Hepatocyte (in vitro differentiated cells): ENCODE data around the gene PLAC8. TPM values are rescaled to one million over a fixed set of nuclear protein-coding genes. Genes with fewer than 3 reads are reported as not detected.

Experiments
- DNase-seq: peaks from one replicate; pipeline ENCODE4 v3.0.0-alpha.2; 2016; ENCODE audit warnings: low spot score
- H2AFZ ChIP-seq: fragments of 200-600 bp; sonication (generic); 2 replicates; pipeline ENCODE4 v1.6.0; 2016; ENCODE audit warnings: antibody characterized with exemption, mild to moderate bottlenecking
- H3K27ac ChIP-seq: fragments of 200-600 bp; sonication (generic); 2 replicates; pipeline ENCODE4 v1.5.1; 2016; ENCODE audit warnings: mild to moderate bottlenecking
- H3K27me3 ChIP-seq: fragments of 200-600 bp; sonication (generic); 2 replicates; pipeline ENCODE4 v1.6.1; 2016
- H3K36me3 ChIP-seq: fragments of 200-600 bp; sonication (generic); replicated peaks from 2 replicates; pipeline ENCODE4 v1.5.1; 2016; ENCODE audit warnings: low read depth; ENCODE audit not compliant: insufficient read depth
- H3K4me1 ChIP-seq: fragments of 200-600 bp; sonication (generic); 2 replicates; pipeline ENCODE4 v1.5.1; 2016; ENCODE audit warnings: mild to moderate bottlenecking, moderate library complexity; ENCODE audit not compliant: insufficient read depth
- H3K4me2 ChIP-seq: fragments of 200-600 bp; sonication (generic); 2 replicates; pipeline ENCODE4 v1.6.0; 2016
- H3K4me3 ChIP-seq: fragments of 200-600 bp; sonication (generic); 2 replicates; pipeline ENCODE4 v1.5.1; 2016; ENCODE audit warnings: mild to moderate bottlenecking
- H3K79me2 ChIP-seq: fragments of 200-600 bp; sonication (generic); 2 replicates; pipeline ENCODE4 v1.6.0; 2017; ENCODE audit warnings: mild to moderate bottlenecking
- H3K9me2 ChIP-seq: fragments of 200-600 bp; sonication (generic); replicated peaks from 2 replicates; pipeline ENCODE4 v1.6.0; 2017; ENCODE audit warnings: mild to moderate bottlenecking; ENCODE audit not compliant: insufficient read depth
- H3K9me3 ChIP-seq: fragments of 200-600 bp; sonication (generic); 2 replicates; pipeline ENCODE4 v1.5.1; 2016; ENCODE audit warnings: low read depth, mild to moderate bottlenecking
- H4K20me1 ChIP-seq: fragments of 200-600 bp; sonication (generic); 2 replicates; pipeline ENCODE4 v1.6.0; 2016; ENCODE audit warnings: mild to moderate bottlenecking; ENCODE audit not compliant: insufficient read depth, poor library complexity, severe bottlenecking
- EZH2 ChIP-seq: fragments of 200-600 bp; sonication (generic); IDR thresholded peaks from 2 replicates; pipeline ENCODE4 v1.6.1; 2016; ENCODE audit warnings: antibody characterized with exemption, mild to moderate bottlenecking, borderline replicate concordance
- EZH2phosphoT487 ChIP-seq: fragments of 200-600 bp; sonication (generic); IDR thresholded peaks from one replicate; pipeline ENCODE4 v1.6.1; 2018; ENCODE audit warnings: antibody characterized with exemption, mild to moderate bottlenecking, low read depth, moderate library complexity; ENCODE audit not compliant: unreplicated experiment, severe bottlenecking
- WGBS: methylation state at CpG from one replicate; pipeline ENCODE4 v1.1.6; 2016; ENCODE audit warnings: low lambda C conversion rate; ENCODE audit errors: missing lambda C conversion rate; 5-methylcytosine and 5-hydroxymethylcytosine counted together
- polyA plus RNA-seq: library from polyadenylated mRNA; unstranded; fragments of >200 nt; fragmentation: Nextera tagmentation; extraction: Ambion mirVana; gene quantifications from 2 replicates; pipeline ENCODE4 v1.2.1, GENCODE V29; 2016
- total RNA-seq: library from RNA; depleted of rRNA; stranded (reverse); fragments of >200 nt; gene quantifications from 2 replicates; pipeline ENCODE4 v1.2.3, GENCODE V29; 2014
- TF ChIP-seq, protein P1 (sequence below): fragments of 200-600 bp; sonication (generic); IDR thresholded peaks from 2 replicates; pipeline ENCODE4 v1.5.1; 2016; ENCODE audit warnings: antibody characterized with exemption, mild to moderate bottlenecking; ENCODE audit not compliant: poor library complexity

PLAC8 gene
- total and polyA plus RNA-seq, 2 experiments from 2014 or later, result 14.2 to 16.6 TPM

DNA sequence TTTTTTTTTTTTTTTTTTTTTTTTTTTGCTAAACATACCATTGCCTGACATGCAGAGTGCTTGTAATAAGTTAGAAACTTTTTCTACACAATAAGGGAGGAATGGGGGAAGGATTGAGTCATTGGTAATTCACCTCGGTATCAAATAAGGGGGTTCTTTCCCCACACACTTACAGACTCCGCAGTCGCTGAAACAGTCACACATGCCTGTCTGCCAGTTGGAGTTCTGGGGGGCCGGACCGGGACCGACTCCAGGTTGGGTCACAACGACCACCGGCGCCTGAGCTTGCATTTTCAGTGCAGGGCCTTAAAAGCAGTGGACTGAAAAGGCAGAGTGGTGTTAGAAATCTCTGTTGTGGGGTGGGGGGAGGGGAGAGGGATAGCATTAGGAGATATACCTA lies 6.9 kb downstream of the PLAC8 start:
- 94% methylated on average over 9 of the region's 9 CpGs for whole genome bisulfite sequencing
- Histone ChIP-seq H3K4me1 (no peaks in the 10 kb centered on the region), H3K4me3 (no peak overlapping the region), H3K4me2 (no peak overlapping the region), H3K27ac (no peak overlapping the region), H4K20me1 (no peaks in the 10 kb centered on the region), H3K9me3 (no peaks in the 10 kb centered on the region), H3K36me3 (no peaks in the 10 kb centered on the region), H3K79me2 (no peaks in the 10 kb centered on the region), H3K9me2 (no peaks in the 10 kb centered on the region), H2AFZ (no peak overlapping the region), H3K27me3 (no peaks in the 10 kb centered on the region)
- TF ChIP-seq EZH2 (no peak), EZH2phosphoT487 (no peak)
- TF ChIP-seq, protein P1, sequence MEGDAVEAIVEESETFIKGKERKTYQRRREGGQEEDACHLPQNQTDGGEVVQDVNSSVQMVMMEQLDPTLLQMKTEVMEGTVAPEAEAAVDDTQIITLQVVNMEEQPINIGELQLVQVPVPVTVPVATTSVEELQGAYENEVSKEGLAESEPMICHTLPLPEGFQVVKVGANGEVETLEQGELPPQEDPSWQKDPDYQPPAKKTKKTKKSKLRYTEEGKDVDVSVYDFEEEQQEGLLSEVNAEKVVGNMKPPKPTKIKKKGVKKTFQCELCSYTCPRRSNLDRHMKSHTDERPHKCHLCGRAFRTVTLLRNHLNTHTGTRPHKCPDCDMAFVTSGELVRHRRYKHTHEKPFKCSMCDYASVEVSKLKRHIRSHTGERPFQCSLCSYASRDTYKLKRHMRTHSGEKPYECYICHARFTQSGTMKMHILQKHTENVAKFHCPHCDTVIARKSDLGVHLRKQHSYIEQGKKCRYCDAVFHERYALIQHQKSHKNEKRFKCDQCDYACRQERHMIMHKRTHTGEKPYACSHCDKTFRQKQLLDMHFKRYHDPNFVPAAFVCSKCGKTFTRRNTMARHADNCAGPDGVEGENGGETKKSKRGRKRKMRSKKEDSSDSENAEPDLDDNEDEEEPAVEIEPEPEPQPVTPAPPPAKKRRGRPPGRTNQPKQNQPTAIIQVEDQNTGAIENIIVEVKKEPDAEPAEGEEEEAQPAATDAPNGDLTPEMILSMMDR, result no peak
- DNase-seq, result no peak

DNA sequence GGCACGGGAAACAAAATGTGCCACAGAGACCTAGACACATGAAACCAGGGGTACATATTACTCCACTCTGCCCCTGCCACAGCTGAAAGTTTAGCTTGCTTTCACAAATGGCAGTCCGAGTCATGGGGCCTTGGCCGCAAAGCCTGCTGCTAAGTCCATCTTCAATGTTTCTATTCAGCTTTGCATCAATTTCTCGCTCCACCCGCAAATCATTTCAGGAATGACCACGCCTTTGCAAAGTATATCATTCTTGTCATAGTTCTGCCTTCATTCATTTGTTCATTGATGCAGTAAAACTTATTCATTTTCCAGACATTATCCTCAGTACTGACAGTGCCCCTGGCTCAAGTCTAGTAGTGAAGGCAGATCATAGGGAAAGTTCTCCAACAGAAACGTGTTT lies 9.5 kb downstream of the PLAC8 start:
- TF ChIP-seq, protein P1, result no peak
- no peak for TF ChIP-seq EZH2phosphoT487
- no peak for TF ChIP-seq EZH2
- Histone ChIP-seq H2AFZ (no peak overlapping the region), H3K27ac (no peak overlapping the region), H3K4me1 (no peaks in the 10 kb centered on the region), H3K27me3 (no peaks in the 10 kb centered on the region), H3K4me3 (no peak overlapping the region), H3K79me2 (no peaks in the 10 kb centered on the region), H3K36me3 (no peaks in the 10 kb centered on the region), H3K4me2 (no peak overlapping the region), H3K9me2 (no peaks in the 10 kb centered on the region), H4K20me1 (no peaks in the 10 kb centered on the region), H3K9me3 (no peaks in the 10 kb centered on the region)
- WGBS, result 93% methylated on average over 7 of the region's 7 CpGs
- DNase-seq, result no peak

DNA sequence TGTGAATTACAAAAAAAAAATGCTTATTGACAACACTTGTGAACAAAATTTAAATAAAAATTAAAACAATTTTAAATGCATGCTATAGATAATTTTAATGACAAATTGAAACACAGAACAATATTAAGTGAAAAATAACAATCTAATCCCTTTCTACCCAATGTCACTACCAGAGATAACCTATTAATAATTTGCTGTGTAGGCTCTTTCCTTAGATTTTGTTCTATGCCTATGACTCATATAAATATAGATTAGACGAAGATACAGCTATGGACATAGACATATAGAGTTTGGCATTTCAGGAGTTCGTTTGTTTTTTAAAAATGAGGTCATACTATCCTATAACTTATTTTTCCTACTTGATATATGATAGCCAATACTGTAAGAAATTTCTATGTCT lies 18.1 kb downstream of the PLAC8 start:
- H3K36me3 ChIP-seq, result no peaks in the 10 kb centered on the region
- no peaks in the 10 kb centered on the region for H3K79me2 ChIP-seq
- H3K4me1 ChIP-seq, result no peaks in the 10 kb centered on the region
- no peaks in the 10 kb centered on the region for H3K27me3 ChIP-seq
- no peak overlapping the region for H3K4me2 ChIP-seq
- WGBS, result 88% methylated on average over 2 of the region's 2 CpGs
- H3K4me3 ChIP-seq, result no peak overlapping the region
- H2AFZ ChIP-seq, result no peak overlapping the region
- no peaks in the 10 kb centered on the region for H4K20me1 ChIP-seq
- DNase-seq, result no peak
- no peak for TF ChIP-seq EZH2phosphoT487
- TF ChIP-seq, protein P1, result no peak
- TF ChIP-seq EZH2, result no peak
- H3K27ac ChIP-seq, result no peak overlapping the region
- H3K9me2 ChIP-seq, result no peaks in the 10 kb centered on the region
- H3K9me3 ChIP-seq, result no peaks in the 10 kb centered on the region
